CD4-positive, alpha-beta memory T cell (primary cell): ENCODE results near the gene APOL1. TPM values are rescaled to one million over a fixed set of nuclear protein-coding genes. Genes with fewer than 3 reads are reported as not detected.
"Not testable (repeated sequence)": the region's sequence is repeated elsewhere in the genome, so short reads cannot be mapped to it uniquely, and the experiment has no call there.

Source experiments
- CTCF ChIA-PET: fragments of 350-600 bp; sonication (Branson Sonifier 250); formaldehyde crosslinking; loops from one replicate; lab custom pipeline; 2021; ENCODE audit warnings: inconsistent platforms; ENCODE audit not compliant: partially characterized antibody; lab: Charles Lee
- POLR2A ChIA-PET: fragments of 350-600 bp; sonication (Branson Sonifier 250); formaldehyde crosslinking; loops from one replicate; lab custom pipeline; 2021; ENCODE audit not compliant: partially characterized antibody; lab: Charles Lee
- DNase-seq, 5 donors: peaks; one replicate each; pipeline versions ENCODE4 v3.0.0 to v3.0.0-alpha.2; 2020 to 2022; ENCODE audit warnings: mixed read lengths in 1 of 5
- H3K27ac ChIP-seq: one replicate; pipeline ENCODE4 v1.7.0; 2013; ENCODE audit warnings: low read depth, low read length
- H3K27me3 ChIP-seq: 2 replicates; pipeline ENCODE4 v1.7.0; 2013; ENCODE audit warnings: mild to moderate bottlenecking, low read length, moderate library complexity; ENCODE audit not compliant: insufficient read depth
- H3K36me3 ChIP-seq: 2 replicates; pipeline ENCODE4 v1.7.0; 2013; ENCODE audit warnings: mild to moderate bottlenecking, low read length, moderate library complexity; ENCODE audit not compliant: insufficient read depth
- H3K4me1 ChIP-seq: 2 replicates; pipeline ENCODE4 v1.7.0; 2013; ENCODE audit warnings: mild to moderate bottlenecking, low read length, moderate library complexity; ENCODE audit not compliant: insufficient read depth
- H3K4me3 ChIP-seq, 2 donors: one replicate each; pipeline ENCODE4 v1.7.0; 2013; ENCODE audit warnings: low read length in 2 of 2, mild to moderate bottlenecking in 1 of 2
- H3K9me3 ChIP-seq, 2 donors: one replicate each; pipeline ENCODE4 v1.7.0; 2013; ENCODE audit warnings: low read length in 2 of 2, control low read depth in 1 of 2; ENCODE audit not compliant: control insufficient read depth in 1 of 2
- H3K27ac Mint-ChIP-seq, 7 donors: one replicate each; pipeline ENCODE4 v1.8.0; 2020 to 2021; ENCODE audit warnings: mixed read lengths in 7 of 7, mild to moderate bottlenecking in 6 of 7, inconsistent platforms in 3 of 7, moderate library complexity in 3 of 7
- H3K27me3 Mint-ChIP-seq, 2 donors: one replicate each; pipeline ENCODE4 v1.8.0; 2020 to 2021; ENCODE audit warnings: mixed read lengths in 2 of 2
- H3K36me3 Mint-ChIP-seq, 2 donors: one replicate each; pipeline ENCODE4 v1.8.0; 2020 to 2021; ENCODE audit warnings: mixed read lengths in 2 of 2, inconsistent platforms in 1 of 2, mild to moderate bottlenecking in 1 of 2
- H3K4me1 Mint-ChIP-seq, 4 donors: one replicate each; pipeline ENCODE4 v1.8.0; 2020 to 2021; ENCODE audit warnings: mixed read lengths in 4 of 4, mild to moderate bottlenecking in 1 of 4
- H3K4me3 Mint-ChIP-seq, 8 donors: one replicate each; pipeline ENCODE4 v1.8.0; 2020 to 2021; ENCODE audit warnings: mixed read lengths in 8 of 8, mild to moderate bottlenecking in 7 of 8, moderate library complexity in 6 of 8, inconsistent platforms in 3 of 8
- H3K9me3 Mint-ChIP-seq, 8 donors: one replicate each; pipeline ENCODE4 v1.8.0; 2020 to 2021; ENCODE audit warnings: mixed read lengths in 8 of 8, mild to moderate bottlenecking in 5 of 8, inconsistent platforms in 3 of 8, moderate library complexity in 1 of 8
- intact Hi-C: fragments of 100-400 bp; cut with micrococcal nuclease; formaldehyde crosslinking; loops from one replicate; pipeline ENCODE4 v1.15.1; 2023
- polyA plus RNA-seq, 2 donors: library from polyadenylated mRNA; unstranded; fragments of 300-500 nt; fragmentation: Illumina TruSeq; gene quantifications; one replicate each; pipeline ENCODE4 v1.2.3, GENCODE V29; 2021
- total RNA-seq, 2 experiments: library from RNA; stranded (reverse); gene quantifications; one replicate each; pipeline ENCODE4 v1.2.3, GENCODE V29; 2021

Gene APOL1
- total and polyA plus RNA-seq, 4 experiments from 2014 or later, result 6.3 to 31.2 (median 26.2) TPM

DNA sequence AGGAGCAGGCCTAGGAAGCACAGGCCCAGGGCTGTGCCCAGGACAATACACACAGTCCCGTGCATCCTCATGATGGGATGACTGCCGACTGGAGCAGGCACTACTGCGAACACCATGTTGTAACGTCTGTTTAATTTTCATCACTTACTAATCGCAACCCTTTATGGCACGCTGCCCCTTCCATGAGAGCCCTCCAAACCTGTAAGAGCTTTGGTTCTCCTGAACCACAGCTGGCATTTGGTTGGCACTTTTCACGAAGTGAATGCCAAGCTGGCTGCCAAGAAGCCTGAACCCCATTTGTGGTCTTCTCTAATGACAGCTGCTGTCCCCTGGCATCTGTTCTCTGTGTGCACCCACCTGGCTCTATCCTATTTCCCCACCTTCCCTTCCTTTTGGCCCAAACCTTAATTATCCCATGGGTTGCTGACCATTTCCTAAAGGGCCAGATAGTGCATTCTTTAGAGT lies 36.5 kb downstream of the APOL1 start:
- ChIA-PET CTCF (interaction anchor here (0.9 to 6.8 kb wide), 7 partner anchors 12 to 197 kb away, joined by 3 to 44 read pairs (median 4); partner anchors contain the start of gene APOL1), POLR2A (interaction anchor here (0.9 to 2.5 kb wide), 12 partner anchors 8 to 166 kb away, joined by 3 to 11 read pairs (median 4); no protein-coding TSS in a partner anchor)
- Histone ChIP-seq H3K4me3 (peak overlapping the region in 1 of 2 donors; percentile 27), H3K4me1 (peaks cover 71% of the 10 kb centered on the region), H3K27ac (peak overlapping the region; percentile 4), H3K36me3 (peaks cover 82% of the 10 kb centered on the region), H3K27me3 (no peaks in the 10 kb centered on the region), H3K9me3 (no peaks in the 10 kb centered on the region)
- Mint-ChIP-seq H3K36me3 (peaks cover 63 to 75% of the 10 kb centered on the region in 2 donors), H3K4me3 (peak overlapping the region; percentile 69 to 88 (median 81)), H3K4me1 (peaks cover 34 to 72% (median 50%) of the 10 kb centered on the region in 4 donors), H3K27ac (peak overlapping the region; percentile 88 to 99 (median 96)), H3K27me3 (no peaks in the 10 kb centered on the region), H3K9me3 (peaks cover 0 to 22% (median 0%) of the 10 kb centered on the region in 8 donors)
- no peak for DNase-seq
- intact Hi-C loops, result no loop called here

DNA sequence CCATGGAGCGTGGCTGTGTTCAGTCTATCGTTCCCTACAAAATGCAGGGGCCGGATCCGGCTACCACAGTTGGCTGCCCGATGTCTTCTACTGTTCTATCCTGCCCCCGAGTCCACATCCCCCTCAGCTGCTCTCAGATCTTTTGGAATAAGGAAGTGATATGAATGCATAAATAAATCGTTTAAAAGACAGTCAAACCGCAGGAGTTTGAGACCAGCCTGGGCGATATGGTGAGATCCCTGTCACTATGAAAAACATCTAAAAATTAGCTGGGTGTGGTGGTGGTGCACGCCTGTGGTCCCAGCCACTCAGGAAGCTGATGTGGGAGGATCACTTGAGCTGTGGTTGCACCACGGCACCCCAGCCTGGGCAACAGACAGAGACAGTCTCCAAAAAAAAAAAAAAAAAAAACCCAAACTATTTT lies 37.0 kb downstream of the APOL1 start:
- CTCF ChIA-PET, result interaction anchor here (0.9 to 6.8 kb wide), 7 partner anchors 13 to 196 kb away, joined by 3 to 44 read pairs (median 4); partner anchors contain the start of gene APOL1
- H3K9me3 Mint-ChIP-seq, result peaks cover 0 to 22% (median 0%) of the 10 kb centered on the region in 8 donors
- H3K27ac Mint-ChIP-seq, result peak overlapping the region; percentile 88 to 99 (median 96)
- H3K36me3 Mint-ChIP-seq, result peaks cover 65 to 78% of the 10 kb centered on the region in 2 donors
- Histone ChIP-seq H3K36me3 (peaks cover 82% of the 10 kb centered on the region), H3K27ac (peak overlapping the region; percentile 4), H3K4me1 (peaks cover 75% of the 10 kb centered on the region), H3K4me3 (peak overlapping the region in 1 of 2 donors; percentile 27)
- H3K9me3 ChIP-seq, H3K27me3 ChIP-seq, H3K27me3 Mint-ChIP-seq, intact Hi-C loops: not testable (repeated sequence)
- peaks cover 35 to 73% (median 54%) of the 10 kb centered on the region in 4 donors for H3K4me1 Mint-ChIP-seq
- DNase-seq, result peak; percentile 79 to 85 (median 82)
- H3K4me3 Mint-ChIP-seq, result peak overlapping the region; percentile 69 to 88 (median 81)
- POLR2A ChIA-PET, result interaction anchor here (0.9 to 2.5 kb wide), 9 partner anchors 8 to 165 kb away, joined by 3 to 11 read pairs (median 4); no protein-coding TSS in a partner anchor

DNA sequence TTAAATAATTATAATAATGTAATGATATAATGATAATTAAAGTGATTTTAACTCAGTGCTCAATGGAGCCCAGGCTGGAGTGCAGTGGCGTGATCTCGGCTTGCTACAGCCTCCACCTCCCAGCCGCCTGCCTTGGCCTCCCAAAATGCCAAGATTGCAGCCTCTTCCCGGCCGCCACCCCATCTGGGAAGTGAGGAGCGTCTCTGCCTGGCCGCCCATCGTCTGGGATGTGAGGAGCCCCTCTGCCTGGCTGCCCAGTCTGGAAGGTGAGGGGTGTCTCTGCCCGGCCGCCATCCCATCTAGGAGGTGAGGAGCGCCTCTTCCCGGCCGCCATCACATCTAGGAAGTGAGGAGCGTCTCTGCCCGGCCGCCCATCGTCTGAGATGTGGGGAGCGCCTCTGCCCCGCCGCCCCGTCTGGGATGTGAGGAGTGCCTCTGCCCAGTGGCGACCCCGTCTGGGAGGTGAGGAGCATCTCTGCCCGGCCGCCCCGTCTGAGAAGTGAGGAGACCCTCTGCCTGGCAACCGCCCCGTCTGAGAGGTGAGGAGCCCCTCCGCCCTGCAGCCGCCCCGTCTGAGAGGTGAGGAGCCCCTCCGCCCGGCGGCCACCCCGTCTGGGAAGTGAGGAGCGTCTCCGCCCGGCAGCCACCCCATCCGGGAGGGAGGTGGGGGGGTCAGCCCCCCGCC lies 37.6 kb downstream of the APOL1 start:
- intact Hi-C loops, H3K9me3 ChIP-seq, H3K27me3 ChIP-seq, H3K27ac ChIP-seq, H3K4me3 ChIP-seq, DNase-seq, H3K27me3 Mint-ChIP-seq: not testable (repeated sequence)
- H3K36me3 Mint-ChIP-seq, result peaks cover 71 to 83% of the 10 kb centered on the region in 2 donors
- H3K27ac Mint-ChIP-seq, result peak overlapping the region in 5 of 7 donors; percentile 29 to 88 (median 66)
- peaks cover 35 to 75% (median 55%) of the 10 kb centered on the region in 4 donors for H3K4me1 Mint-ChIP-seq
- Histone ChIP-seq H3K4me1 (peaks cover 80% of the 10 kb centered on the region), H3K36me3 (peaks cover 82% of the 10 kb centered on the region)
- POLR2A ChIA-PET, result interaction anchor here (1.1 to 2.3 kb wide), 6 partner anchors 7 to 165 kb away, joined by 3 to 8 read pairs (median 4); no protein-coding TSS in a partner anchor
- CTCF ChIA-PET, result interaction anchor here (1.1 to 6.8 kb wide), 3 partner anchors 14 to 196 kb away, joined by 4 to 44 read pairs (median 8); partner anchors contain the start of gene APOL1
- H3K4me3 Mint-ChIP-seq, result peak overlapping the region in 2 of 8 donors; percentile 10 to 26
- H3K9me3 Mint-ChIP-seq, result peaks cover 0 to 22% (median 0%) of the 10 kb centered on the region in 8 donors

- peaks cover 82% of the 10 kb centered on the region for H3K36me3 ChIP-seq
- POLR2A ChIA-PET, result interaction anchor here (0.7 to 9.8 kb wide), 7 partner anchors 41 to 225 kb away, joined by 3 to 59 read pairs (median 3); partner anchors contain the start of gene TXN2
- no peak overlapping the region for H3K4me3 ChIP-seq
- peaks cover 71 to 82% of the 10 kb centered on the region in 2 donors for H3K36me3 Mint-ChIP-seq
- H3K27me3 Mint-ChIP-seq, result no peaks in the 10 kb centered on the region
- H3K27me3 ChIP-seq, result no peaks in the 10 kb centered on the region
- CTCF ChIA-PET, result interaction anchor here (1.1 to 2.5 kb wide), 3 partner anchors 10 to 194 kb away, joined by 3 to 19 read pairs (median 9); no protein-coding TSS in a partner anchor
- peak overlapping the region; percentile 72 to 94 (median 89) for H3K27ac Mint-ChIP-seq
- H3K4me3 Mint-ChIP-seq, result peak overlapping the region in 7 of 8 donors; percentile 50 to 70 (median 64)
- no peak overlapping the region for H3K27ac ChIP-seq
- H3K9me3 Mint-ChIP-seq, result peaks cover 0 to 16% (median 0%) of the 10 kb centered on the region in 8 donors
- peaks cover 31 to 78% (median 55%) of the 10 kb centered on the region in 4 donors for H3K4me1 Mint-ChIP-seq
- H3K9me3 ChIP-seq, result no peaks in the 10 kb centered on the region
- intact Hi-C loops, result no loop called here
- peaks cover 68% of the 10 kb centered on the region for H3K4me1 ChIP-seq
- no peak for DNase-seq
Observed at GRCh38 chr22:36291831-36292740, 39.2 kb downstream of the APOL1 start.

DNA sequence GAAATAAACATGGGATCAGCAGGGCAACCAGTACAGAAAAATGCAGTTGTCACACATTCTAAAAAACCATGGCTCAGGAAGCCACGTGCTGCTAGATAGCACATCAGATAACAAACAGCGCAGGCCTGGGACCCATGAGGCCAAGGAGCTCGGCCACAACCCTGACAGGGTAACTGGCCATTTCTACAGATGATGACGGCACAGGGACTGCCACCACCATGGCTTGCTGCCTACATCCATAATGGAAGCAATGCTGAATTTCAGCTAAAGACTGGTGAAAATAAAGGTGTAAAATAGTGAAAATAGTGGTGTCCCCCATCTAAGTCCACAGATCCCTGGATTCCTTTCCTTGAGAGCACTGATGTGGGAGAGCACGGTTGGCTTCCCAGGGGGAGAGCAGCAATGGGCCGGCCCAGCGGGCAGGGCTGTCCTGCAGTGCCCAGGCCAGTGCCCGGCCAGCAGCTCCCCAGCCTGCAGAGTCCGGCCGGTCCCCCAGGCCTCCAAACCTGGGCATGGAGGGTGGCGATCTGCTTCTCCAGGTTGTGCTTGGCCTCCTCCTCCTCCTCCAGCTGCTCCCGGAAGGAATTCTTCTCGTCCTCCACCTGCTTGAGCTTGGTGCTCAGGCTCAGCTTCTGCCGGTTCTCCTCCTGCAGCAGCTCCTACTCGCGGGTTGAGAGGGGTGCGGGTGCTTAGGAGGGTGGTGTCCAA lies 40.0 kb downstream of the APOL1 start:
- H3K36me3 ChIP-seq, result peaks cover 82% of the 10 kb centered on the region
- peak overlapping the region; percentile 68 to 94 (median 85) for H3K27ac Mint-ChIP-seq
- intact Hi-C loops, result no loop called here
- ChIA-PET CTCF (interaction anchor here (1.1 to 2.5 kb wide), 5 partner anchors 7 to 193 kb away, joined by 3 to 19 read pairs (median 6); no protein-coding TSS in a partner anchor), POLR2A (interaction anchor here (0.8 to 9.8 kb wide), 14 partner anchors 9 to 224 kb away, joined by 3 to 59 read pairs (median 4); partner anchors contain the start of gene TXN2)
- H3K4me1 ChIP-seq, result peaks cover 59% of the 10 kb centered on the region
- H3K27me3 ChIP-seq, result no peaks in the 10 kb centered on the region
- H3K9me3 ChIP-seq, result no peaks in the 10 kb centered on the region
- peaks cover 0 to 15% (median 0%) of the 10 kb centered on the region in 8 donors for H3K9me3 Mint-ChIP-seq
- peaks cover 30 to 76% (median 52%) of the 10 kb centered on the region in 4 donors for H3K4me1 Mint-ChIP-seq
- H3K4me3 Mint-ChIP-seq, result peak overlapping the region in 4 of 8 donors; percentile 11 to 46 (median 30)
- no peak overlapping the region for H3K27ac ChIP-seq
- no peak for DNase-seq
- H3K4me3 ChIP-seq, result no peak overlapping the region
- peaks cover 78 to 82% of the 10 kb centered on the region in 2 donors for H3K36me3 Mint-ChIP-seq
- no peaks in the 10 kb centered on the region for H3K27me3 Mint-ChIP-seq
